D721Med (cell line): ENCODE measurements around the gene MCFD2.

Experiments used
- DNase-seq: peaks from one replicate; pipeline ENCODE4 v3.0.0; 2011; ENCODE audit warnings: low spot score; ENCODE audit not compliant: insufficient read length
- FAIRE-seq: peaks from 2 replicates; lab custom pipeline; 2011; peaks lifted over from hg19 to GRCh38; lab: Jason Lieb, UNC
- CTCF ChIP-seq: IDR thresholded peaks from 2 replicates; pipeline ENCODE4 v1.5.1; 2012; ENCODE audit warnings: mild to moderate bottlenecking, control low read depth; ENCODE audit not compliant: insufficient read depth; ENCODE audit errors: missing control alignments

MCFD2 gene

GRCh38 chr2:46857871-46858701, 57.5 kb downstream of the MCFD2 start:
- no peak for FAIRE-seq
- DNase-seq = no peak
- no peak for TF ChIP-seq CTCF

- TF ChIP-seq CTCF = no peak
- DNase-seq (no peak), FAIRE-seq (no peak)
Observed at GRCh38 chr2:46856336-46856735, 59.3 kb downstream of the MCFD2 start.

GRCh38 chr2:46855805-46856204, 59.8 kb downstream of the MCFD2 start:
- DNase-seq (no peak), FAIRE-seq (no peak)
- TF ChIP-seq CTCF = no peak

- no peak for TF ChIP-seq CTCF
- DNase-seq (no peak), FAIRE-seq (no peak)
Observed at GRCh38 chr2:46854260-46854659, 61.3 kb downstream of the MCFD2 start.

GRCh38 chr2:46852598-46852997, 63.0 kb downstream of the MCFD2 start:
- FAIRE-seq (no peak), DNase-seq (no peak)
- no peak for TF ChIP-seq CTCF

- TF ChIP-seq CTCF = no peak
- no peak for DNase-seq
- no peak for FAIRE-seq
Observed at GRCh38 chr2:46852124-46852523, 63.5 kb downstream of the MCFD2 start.
